Measurements from ENCODE around the gene SLC15A4.

DNA sequence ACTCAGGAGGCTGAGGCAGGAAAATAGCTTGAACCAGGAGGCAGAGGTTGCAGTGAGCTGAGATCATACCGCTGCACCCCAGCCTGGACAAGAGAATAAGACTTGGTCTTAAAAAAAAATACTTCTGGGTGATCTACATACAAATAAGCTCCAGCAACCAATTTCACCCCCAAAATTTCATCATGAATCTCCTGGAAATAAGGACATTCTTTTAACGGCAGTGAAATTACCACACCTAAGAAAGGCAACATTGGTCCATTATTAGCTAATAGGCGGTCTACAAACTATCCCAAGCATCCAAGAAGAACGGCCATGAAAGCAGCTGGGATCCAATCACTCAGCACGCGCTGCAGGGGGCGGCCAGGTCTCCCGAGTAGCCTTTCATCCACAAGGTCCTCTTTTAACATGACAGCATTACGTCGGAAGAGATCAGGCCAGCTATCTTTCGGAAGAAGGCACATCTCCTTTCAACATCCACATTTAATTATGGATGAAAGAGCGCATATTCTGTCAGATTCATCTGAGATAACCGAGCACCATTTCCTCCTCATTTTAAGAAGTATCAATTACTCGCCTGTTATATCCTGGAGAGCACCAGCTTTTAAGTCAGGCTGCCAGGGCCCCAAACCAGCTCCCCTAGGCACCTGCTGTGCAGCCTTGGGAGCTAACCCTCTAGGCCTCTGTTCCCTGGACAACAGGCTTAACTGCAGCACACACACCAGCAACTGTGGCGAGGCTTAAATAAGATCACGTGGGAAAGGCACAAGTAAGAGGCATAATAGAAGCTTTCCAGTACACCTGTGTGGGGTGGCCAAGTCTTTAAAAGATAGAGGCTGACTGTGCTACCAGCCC, 4.2 kb downstream of the SLC15A4 start:
- TF ChIP-seq POLR2AphosphoS5 (IDR thresholded peaks at IDR 0.05; ENCODE audit: low read depth, low read length): no peak
- TF ChIP-seq, protein P1, sequence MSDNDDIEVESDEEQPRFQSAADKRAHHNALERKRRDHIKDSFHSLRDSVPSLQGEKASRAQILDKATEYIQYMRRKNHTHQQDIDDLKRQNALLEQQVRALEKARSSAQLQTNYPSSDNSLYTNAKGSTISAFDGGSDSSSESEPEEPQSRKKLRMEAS (IDR thresholded peaks at IDR 0.05; ENCODE audit: low read depth): no peak
- no peak for TF ChIP-seq CTCF (IDR thresholded peaks at IDR 0.05)
- no peak for TF ChIP-seq GATA2 (CRISPR knock-in tag; IDR thresholded peaks at IDR 0.05)
- no peak for TF ChIP-seq SMC3 (IDR thresholded peaks at IDR 0.05; ENCODE audit: low read depth, low read length)
- TF ChIP-seq USF1 (IDR thresholded peaks at IDR 0.05; ENCODE audit: borderline replicate concordance, low read depth): no peak
- TF ChIP-seq CHD2 (IDR thresholded peaks at IDR 0.05; ENCODE audit: low read length, partially characterized antibody): no peak

Data from SK-N-SH (cell line).